GM12878 (cell line): ENCODE measurements around the gene PELO. TPM values are rescaled to one million over a fixed set of nuclear protein-coding genes. Genes with fewer than 3 reads are reported as not detected.

Source experiments
- ATAC-seq: fragments of 200-7000 bp; cut with Tn5 transposase; 3 replicates; pipeline ENCODE4 v1.9.1; 2020; ENCODE audit warnings: mild to moderate bottlenecking, moderate library complexity
- BruUV-seq: library from RNA; stranded (reverse); fragments of 400-500 nt; replicated peaks from 2 replicates; lab custom pipeline; 2021; lab: Mats Ljungman, UMichigan
- CTCF ChIA-PET: fragments of 300-600 bp; sonication (Branson Sonifier 250); formaldehyde crosslinking; extraction: SDS; loops from one replicate; lab custom pipeline; 2021; ENCODE audit warnings: inconsistent platforms; lab: Yijun Ruan, JAX
- POLR2A ChIA-PET: fragments of 350-600 bp; formaldehyde crosslinking; extraction: SDS; loops from one replicate; lab custom pipeline; 2021; ENCODE audit warnings: inconsistent platforms; lab: Charles Lee
- RAD21 ChIA-PET: fragments of 300-600 bp; sonication (Branson Sonifier 250); formaldehyde crosslinking; loops from one replicate; lab custom pipeline; 2023; ENCODE audit warnings: antibody characterized with exemption; ENCODE audit not compliant: unreplicated experiment; lab: Charles Lee
- SMC1A ChIA-PET: fragments of 300-600 bp; sonication (Branson Sonifier 250); formaldehyde crosslinking; loops from one replicate; lab custom pipeline; 2023; ENCODE audit not compliant: unreplicated experiment, uncharacterized antibody; lab: Charles Lee
- DNase-seq: peaks from one replicate; pipeline ENCODE4 v3.0.0-alpha.2; 2011; ENCODE audit warnings: low read depth, low spot score
- FAIRE-seq: peaks from 3 replicates; lab custom pipeline; 2011; peaks lifted over from hg19 to GRCh38; lab: Jason Lieb, UNC
- H2AFZ ChIP-seq: 2 replicates; pipeline ENCODE4 v1.6.0; 2011; ENCODE audit warnings: low read depth, low read length, control low read depth; ENCODE audit not compliant: control insufficient read depth
- H3K27ac ChIP-seq: 2 replicates; pipeline ENCODE4 v1.5.1; 2011; ENCODE audit warnings: control low read depth; ENCODE audit not compliant: control insufficient read depth, insufficient read depth
- H3K27me3 ChIP-seq, 2 experiments: replicated peaks in 1 of 2; 2 replicates each; pipeline versions ENCODE4 v1.6.0 to v1.6.1; 2011; ENCODE audit warnings: low read length in 1 of 2; ENCODE audit not compliant: control insufficient read depth in 2 of 2, insufficient read depth in 2 of 2
- H3K36me3 ChIP-seq, 2 experiments: 2 replicates each; pipeline ENCODE4 v1.5.1; 2011; ENCODE audit warnings: low read length in 1 of 2; ENCODE audit not compliant: control insufficient read depth in 2 of 2, insufficient read depth in 2 of 2
- H3K4me1 ChIP-seq: 2 replicates; pipeline ENCODE4 v1.6.1; 2011; ENCODE audit warnings: mild to moderate bottlenecking, low read length, moderate library complexity, mixed read lengths; ENCODE audit not compliant: control insufficient read depth, insufficient read depth
- H3K4me2 ChIP-seq: 2 replicates; pipeline ENCODE4 v1.6.0; 2011; ENCODE audit warnings: control low read depth; ENCODE audit not compliant: control insufficient read depth, insufficient read depth
- H3K4me3 ChIP-seq: fragments of 200-600 bp; sonication (generic); 2 replicates; pipeline ENCODE4 v1.5.1; 2016
- H3K79me2 ChIP-seq: 2 replicates; pipeline ENCODE4 v1.6.0; 2011; ENCODE audit warnings: low read length; ENCODE audit not compliant: control insufficient read depth, insufficient read depth
- H3K9ac ChIP-seq: 2 replicates; pipeline ENCODE4 v1.8.0; 2011; ENCODE audit warnings: low read length, control low read depth, mixed read lengths; ENCODE audit not compliant: control insufficient read depth, insufficient read depth
- H3K9me3 ChIP-seq: replicated peaks from 3 replicates; pipeline ENCODE4 v1.5.1; 2011; ENCODE audit warnings: mild to moderate bottlenecking, low read length; ENCODE audit not compliant: control insufficient read depth, insufficient read depth
- H4K20me1 ChIP-seq: 2 replicates; pipeline ENCODE4 v1.6.0; 2011; ENCODE audit not compliant: control insufficient read depth, insufficient read depth
- CBX5 ChIP-seq: sonication (generic); IDR thresholded peaks from 2 replicates; pipeline ENCODE4 v1.6.1; 2016; ENCODE audit warnings: low read depth, moderate library complexity, mild to moderate bottlenecking, inconsistent platforms
- SPI1 ChIP-seq: IDR thresholded peaks from 2 replicates; pipeline ENCODE4 v1.6.1; 2011; ENCODE audit warnings: low read depth, mild to moderate bottlenecking, low read length, moderate library complexity, borderline replicate concordance; ENCODE audit not compliant: insufficient read depth
- WGBS: methylation state at CpG from one replicate; pipeline ENCODE4 v1.1.6; 2016; ENCODE audit warnings: low lambda C conversion rate; ENCODE audit not compliant: insufficient replicate concordance, insufficient coverage; ENCODE audit errors: missing lambda C conversion rate; 5-methylcytosine and 5-hydroxymethylcytosine counted together
- in situ Hi-C: fragments of 300-500 bp; cut with MboI; formaldehyde crosslinking; loops from 9 replicates; pipeline ENCODE4 v1.14.3; 2018; ENCODE audit warnings: mixed read lengths
- intact Hi-C: fragments of 100-400 bp; cut with micrococcal nuclease; formaldehyde crosslinking; loops from one replicate; pipeline ENCODE4 v1.14.2; 2022; ENCODE audit not compliant: unreplicated experiment
- polyA plus RNA-seq, 11 experiments: library from polyadenylated mRNA; depleted of rRNA in 4 of 11; unstranded in 6 of 11; stranded (reverse) in 5 of 11; fragments of >200 nt; fragmentation: Nextera tagmentation in 4 of 11; fragmentation: Illumina TruSeq in 1 of 11; extraction: Ambion mirVana in 4 of 11; extraction: Trizol in 1 of 11; gene quantifications; 1 replicate in 1 of 11; 2 replicates in 10 of 11; pipeline versions ENCODE4 v1.2.1 to v1.2.3, GENCODE V29; 2011 to 2016; ENCODE audit warnings: inconsistent platforms in 2 of 11, missing spikeins in 2 of 11, low read depth in 1 of 11
- total RNA-seq, 4 experiments: library from RNA; depleted of rRNA in 3 of 4; stranded (reverse); fragments of >200 nt in 3 of 4; fragmentation: Illumina TruSeq in 1 of 4; extraction: Trizol in 1 of 4; gene quantifications; 2 replicates each; pipeline versions ENCODE4 v1.2.1 to v1.2.3, GENCODE V29; 2013 to 2021
- TF ChIP-seq, protein P1 (sequence below): fragments of 450-650 bp; IDR thresholded peaks from 2 replicates; pipeline ENCODE4 v1.6.1; 2016; ENCODE audit warnings: mild to moderate bottlenecking, moderate library complexity, borderline replicate concordance

Gene PELO
- total and polyA plus RNA-seq, 10 of the 15 experiments (the other 5 are each of a cell fraction or from before 2014, with no cell fraction given): 5.6 to 11.9 (median 8.7) TPM

DNA sequence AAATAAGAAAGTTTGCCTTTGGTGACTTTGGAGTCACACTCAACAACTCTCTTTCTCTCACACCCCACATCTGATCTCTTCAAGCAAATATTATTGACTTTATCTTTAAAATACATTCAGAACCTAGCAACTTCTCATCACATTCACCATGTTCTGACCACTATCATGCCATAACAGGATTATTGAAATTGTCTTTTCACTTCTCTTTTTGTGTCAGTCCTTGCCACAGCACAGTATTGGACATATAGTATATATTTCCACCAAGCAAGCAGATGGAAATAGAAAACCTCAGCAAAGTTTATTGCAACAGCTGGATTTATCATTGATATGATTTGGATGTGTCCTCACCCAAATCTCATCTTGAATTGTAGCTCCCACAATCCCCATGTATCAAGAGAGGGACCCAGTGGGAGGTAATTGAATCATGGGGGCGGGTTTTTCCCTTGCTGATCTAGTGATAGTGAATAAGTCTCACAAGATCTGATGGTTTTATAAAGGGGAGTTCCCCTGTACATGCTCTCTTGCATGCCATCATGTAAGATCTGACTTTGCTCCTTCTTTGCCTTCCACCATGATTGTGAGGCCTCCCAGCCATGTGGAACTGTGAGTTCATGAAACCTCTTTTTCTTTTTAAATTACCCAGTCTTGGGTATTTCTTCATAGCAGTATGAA is 26.9 kb upstream of the PELO start:
- no TSS peak for BruUV-seq
- ChIA-PET POLR2A (no interaction called here), RAD21 (no interaction called here), CTCF (no interaction called here), SMC1A (no interaction called here)
- Histone ChIP-seq H3K4me1 (no peaks in the 10 kb centered on the region), H4K20me1 (no peaks in the 10 kb centered on the region), H3K27ac (no peak overlapping the region), H3K9ac (no peak overlapping the region), H3K4me2 (no peak overlapping the region), H3K4me3 (no peak overlapping the region), H3K79me2 (no peaks in the 10 kb centered on the region), H3K36me3 (no peaks in the 10 kb centered on the region), H2AFZ (no peak overlapping the region), H3K9me3 (no peaks in the 10 kb centered on the region), H3K27me3 (no peaks in the 10 kb centered on the region)
- TF ChIP-seq CBX5 (no peak), SPI1 (peak; percentile 55; the same call in 1 of the 2 replicates)
- TF ChIP-seq, protein P1, sequence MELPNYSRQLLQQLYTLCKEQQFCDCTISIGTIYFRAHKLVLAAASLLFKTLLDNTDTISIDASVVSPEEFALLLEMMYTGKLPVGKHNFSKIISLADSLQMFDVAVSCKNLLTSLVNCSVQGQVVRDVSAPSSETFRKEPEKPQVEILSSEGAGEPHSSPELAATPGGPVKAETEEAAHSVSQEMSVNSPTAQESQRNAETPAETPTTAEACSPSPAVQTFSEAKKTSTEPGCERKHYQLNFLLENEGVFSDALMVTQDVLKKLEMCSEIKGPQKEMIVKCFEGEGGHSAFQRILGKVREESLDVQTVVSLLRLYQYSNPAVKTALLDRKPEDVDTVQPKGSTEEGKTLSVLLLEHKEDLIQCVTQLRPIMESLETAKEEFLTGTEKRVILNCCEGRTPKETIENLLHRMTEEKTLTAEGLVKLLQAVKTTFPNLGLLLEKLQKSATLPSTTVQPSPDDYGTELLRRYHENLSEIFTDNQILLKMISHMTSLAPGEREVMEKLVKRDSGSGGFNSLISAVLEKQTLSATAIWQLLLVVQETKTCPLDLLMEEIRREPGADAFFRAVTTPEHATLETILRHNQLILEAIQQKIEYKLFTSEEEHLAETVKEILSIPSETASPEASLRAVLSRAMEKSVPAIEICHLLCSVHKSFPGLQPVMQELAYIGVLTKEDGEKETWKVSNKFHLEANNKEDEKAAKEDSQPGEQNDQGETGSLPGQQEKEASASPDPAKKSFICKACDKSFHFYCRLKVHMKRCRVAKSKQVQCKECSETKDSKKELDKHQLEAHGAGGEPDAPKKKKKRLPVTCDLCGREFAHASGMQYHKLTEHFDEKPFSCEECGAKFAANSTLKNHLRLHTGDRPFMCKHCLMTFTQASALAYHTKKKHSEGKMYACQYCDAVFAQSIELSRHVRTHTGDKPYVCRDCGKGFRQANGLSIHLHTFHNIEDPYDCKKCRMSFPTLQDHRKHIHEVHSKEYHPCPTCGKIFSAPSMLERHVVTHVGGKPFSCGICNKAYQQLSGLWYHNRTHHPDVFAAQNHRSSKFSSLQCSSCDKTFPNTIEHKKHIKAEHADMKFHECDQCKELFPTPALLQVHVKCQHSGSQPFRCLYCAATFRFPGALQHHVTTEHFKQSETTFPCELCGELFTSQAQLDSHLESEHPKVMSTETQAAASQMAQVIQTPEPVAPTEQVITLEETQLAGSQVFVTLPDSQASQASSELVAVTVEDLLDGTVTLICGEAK: no peak
- DNase-seq: no peak
- peak; percentile 42; the same call in 1 of the 3 replicates for ATAC-seq
- in situ Hi-C loops: no loop called here
- WGBS: 33% methylated on average over 1 of the region's 1 CpG
- intact Hi-C loops: no loop called here
- FAIRE-seq: no peak
